ENCODE measurements around the gene CNDP1. TPM values are rescaled to one million over a fixed set of nuclear protein-coding genes. Genes with fewer than 3 reads are reported as not detected.
A peak's percentile ranks its signal among the peaks of the same experiment; 100 is the strongest.

The CNDP1 gene
- total RNA-seq, 2 donors from 2014 or later, result under 0.01 TPM; not detected in 1

- no peaks in the 10 kb centered on the region for H3K27me3 ChIP-seq
- no peak overlapping the region for H3K4me3 ChIP-seq
- 91 to 94% methylated on average over 12 of the region's 12 CpGs for WGBS, 2 donors
- H3K27ac ChIP-seq, result peak overlapping the region in 1 of 4 donors; percentile 6
- peaks cover 58% of the 10 kb centered on the region for H3K4me1 ChIP-seq
- TF ChIP-seq POLR2A (IDR thresholded peaks at IDR 0.05), result no peak
- TF ChIP-seq CTCF (IDR thresholded peaks at IDR 0.05), result no peak
- no peaks in the 10 kb centered on the region for H3K9me3 ChIP-seq
- intact Hi-C loops (cut with DNase I), result no loop called here
- peaks cover 6 to 24% of the 10 kb centered on the region in 2 donors for H3K36me3 ChIP-seq (replicated peaks in 1 of 2; ENCODE audit: insufficient read depth in 1 of 2, low read depth in 2 of 2)
- no peak for DNase-seq
- ATAC-seq, result no peak
These were observed 23.6 kb upstream of the CNDP1 start for GRCh38 chr18:74510770-74511095.

- peaks cover 50% of the 10 kb centered on the region for H3K4me1 ChIP-seq
- H3K27ac ChIP-seq, result peak overlapping the region in 3 of 4 donors; percentile 10 to 41 (median 35)
These were observed 22.5 kb upstream of the CNDP1 start for GRCh38 chr18:74511823-74512222.

GRCh38 chr18:74512321-74513053, 21.8 kb upstream of the CNDP1 start:
- peak overlapping the region in 3 of 4 donors; percentile 10 to 44 (median 35) for H3K27ac ChIP-seq
- 79 to 85% methylated on average over 15 of the region's 15 CpGs for WGBS, 2 donors
- H3K27me3 ChIP-seq, result no peaks in the 10 kb centered on the region
- peaks cover 15 to 24% of the 10 kb centered on the region in 2 donors for H3K36me3 ChIP-seq (replicated peaks in 1 of 2; ENCODE audit: insufficient read depth in 1 of 2, low read depth in 2 of 2)
- no peak overlapping the region for H3K4me3 ChIP-seq
- TF ChIP-seq CTCF (IDR thresholded peaks at IDR 0.05), result no peak
- no peak for TF ChIP-seq POLR2A (IDR thresholded peaks at IDR 0.05)
- no peaks in the 10 kb centered on the region for H3K9me3 ChIP-seq
- peak in 1 of 4 donors; percentile 11 for DNase-seq
- ATAC-seq, result no peak
- peaks cover 43% of the 10 kb centered on the region for H3K4me1 ChIP-seq
- intact Hi-C loops (cut with DNase I), result no loop called here

More at GRCh38 chr18:74511823-74512222, 22.5 kb upstream of the CNDP1 start:
- Histone ChIP-seq H3K36me3 (replicated peaks in 1 of 2; ENCODE audit: insufficient read depth in 1 of 2, low read depth in 2 of 2) (peaks cover 15 to 21% of the 10 kb centered on the region in 2 donors), H3K4me3 (no peak overlapping the region), H3K27me3 (no peaks in the 10 kb centered on the region), H3K9me3 (no peaks in the 10 kb centered on the region)
- ATAC-seq (no peak), DNase-seq (peak in 1 of 4 donors; percentile 10)
- TF ChIP-seq CTCF (IDR thresholded peaks at IDR 0.05) (no peak), POLR2A (IDR thresholded peaks at IDR 0.05) (no peak)
- intact Hi-C loops (cut with DNase I), result no loop called here
- 60 to 77% methylated on average over 2 to 7 of the region's 7 CpGs for WGBS, 2 donors

DNA sequence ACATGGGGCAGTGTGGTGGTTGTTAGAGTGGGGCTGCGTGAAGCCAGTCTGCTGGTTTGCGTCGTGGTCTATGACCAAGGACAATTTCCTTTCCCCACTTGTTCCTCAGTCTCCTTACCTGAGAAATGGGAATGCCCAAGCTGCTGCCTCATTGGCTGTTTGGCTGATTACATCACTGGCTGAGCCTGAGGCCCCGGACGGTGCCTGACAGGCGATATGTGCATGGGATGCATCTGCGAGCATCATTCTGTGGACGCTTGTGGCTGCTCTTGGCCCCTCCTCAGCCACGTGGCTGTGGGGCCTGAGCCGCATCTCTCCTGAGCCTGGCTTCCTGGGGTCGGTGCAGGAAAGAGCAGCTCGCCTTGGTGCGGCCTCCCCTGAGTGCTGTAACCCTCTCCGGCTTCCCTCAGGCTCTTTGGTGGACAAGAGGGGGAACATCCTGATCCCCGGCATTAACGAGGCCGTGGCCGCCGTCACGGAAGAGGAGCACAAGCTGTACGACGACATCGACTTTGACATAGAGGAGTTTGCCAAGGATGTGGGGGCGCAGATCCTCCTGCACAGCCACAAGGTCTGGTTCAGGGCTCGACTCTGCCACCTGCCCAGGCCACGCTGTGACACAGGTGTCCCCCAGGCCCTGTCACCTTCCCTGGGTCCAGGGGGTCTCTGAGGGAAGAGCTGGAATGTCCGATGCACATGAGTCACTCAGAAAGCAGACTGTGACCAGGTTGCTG, 21.0 kb upstream of the CNDP1 start:
- Histone ChIP-seq H3K4me3 (no peak overlapping the region), H3K27ac (peak overlapping the region in 1 of 4 donors; percentile 44), H3K9me3 (no peaks in the 10 kb centered on the region), H3K36me3 (replicated peaks in 1 of 2; ENCODE audit: insufficient read depth in 1 of 2, low read depth in 2 of 2) (peaks cover 15 to 27% of the 10 kb centered on the region in 2 donors), H3K27me3 (no peaks in the 10 kb centered on the region), H3K4me1 (peaks cover 35% of the 10 kb centered on the region)
- intact Hi-C loops (cut with DNase I), result no loop called here
- DNase-seq (peak in 1 of 4 donors; percentile 9), ATAC-seq (no peak)
- 91 to 97% methylated on average over 11 to 26 of the region's 27 CpGs for WGBS, 2 donors
- TF ChIP-seq POLR2A (IDR thresholded peaks at IDR 0.05), result no peak
- TF ChIP-seq CTCF (IDR thresholded peaks at IDR 0.05), result no peak

All from body of pancreas (tissue), 4 donors.